Choroid plexus epithelial cell (primary cell): Measurements from ENCODE around the gene PRR7.

Source experiments
- DNase-seq: peaks from one replicate; pipeline ENCODE4 v3.0.0-alpha.2; 2010; ENCODE audit warnings: low read depth
- H3K4me3 ChIP-seq: 2 replicates; pipeline ENCODE4 v1.5.1; 2011; ENCODE audit warnings: low read depth, mild to moderate bottlenecking, control low read depth, low read length, moderate library complexity
- TF ChIP-seq, protein P1 (sequence below): conservative IDR thresholded peaks from 2 replicates; pipeline ENCODE4 v1.5.1; 2011; ENCODE audit warnings: low read depth, mild to moderate bottlenecking, control low read depth, inconsistent platforms, low read length, moderate library complexity

Gene PRR7

DNA sequence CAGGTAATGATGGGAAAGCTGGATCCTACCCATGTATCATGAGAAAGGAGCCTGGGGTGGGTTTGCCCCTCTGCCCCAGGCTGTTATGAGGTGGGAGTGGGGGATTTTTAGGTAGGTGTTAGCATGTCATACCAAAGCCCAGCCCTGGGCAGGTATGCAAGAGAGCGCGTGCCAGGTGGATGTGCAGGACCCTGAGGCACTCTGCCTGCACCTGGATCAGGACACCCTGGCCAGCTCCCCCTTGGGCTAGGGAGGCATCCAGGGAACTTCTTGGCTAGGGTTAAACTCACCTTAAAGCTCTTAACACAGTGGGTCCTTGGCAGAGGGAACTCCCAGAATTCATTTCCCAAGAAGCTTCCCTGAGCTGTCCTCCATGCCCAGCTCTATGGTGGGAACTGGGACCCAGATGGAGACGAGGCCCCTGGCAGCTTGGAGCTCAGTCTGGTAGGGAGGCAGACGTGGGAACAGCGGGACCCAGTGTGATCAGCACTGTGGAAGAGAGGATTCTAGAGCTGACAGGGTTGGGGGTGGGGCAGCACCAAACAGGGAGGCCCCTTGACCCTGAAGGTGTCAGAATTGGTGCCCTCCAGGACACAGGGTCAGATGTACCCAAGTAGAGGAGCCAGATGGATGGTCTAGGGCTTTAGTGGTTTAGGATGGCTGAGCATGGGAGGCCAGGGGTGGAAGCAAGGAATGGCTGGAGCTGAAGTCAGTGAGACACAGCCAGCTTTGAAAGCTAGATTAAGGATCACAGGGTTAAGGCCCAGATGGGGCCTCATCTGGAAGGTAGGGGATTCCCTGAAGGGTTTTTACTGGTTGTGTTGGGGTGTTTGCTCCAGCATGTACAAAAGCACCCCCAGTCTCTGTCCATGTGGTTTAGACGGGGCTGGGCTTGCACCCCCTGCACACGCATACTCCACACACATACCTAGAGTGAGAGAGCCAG is 2.2 kb upstream of the PRR7 start:
- H3K4me3 ChIP-seq: no peak overlapping the region
- no peak for DNase-seq
- TF ChIP-seq, protein P1, sequence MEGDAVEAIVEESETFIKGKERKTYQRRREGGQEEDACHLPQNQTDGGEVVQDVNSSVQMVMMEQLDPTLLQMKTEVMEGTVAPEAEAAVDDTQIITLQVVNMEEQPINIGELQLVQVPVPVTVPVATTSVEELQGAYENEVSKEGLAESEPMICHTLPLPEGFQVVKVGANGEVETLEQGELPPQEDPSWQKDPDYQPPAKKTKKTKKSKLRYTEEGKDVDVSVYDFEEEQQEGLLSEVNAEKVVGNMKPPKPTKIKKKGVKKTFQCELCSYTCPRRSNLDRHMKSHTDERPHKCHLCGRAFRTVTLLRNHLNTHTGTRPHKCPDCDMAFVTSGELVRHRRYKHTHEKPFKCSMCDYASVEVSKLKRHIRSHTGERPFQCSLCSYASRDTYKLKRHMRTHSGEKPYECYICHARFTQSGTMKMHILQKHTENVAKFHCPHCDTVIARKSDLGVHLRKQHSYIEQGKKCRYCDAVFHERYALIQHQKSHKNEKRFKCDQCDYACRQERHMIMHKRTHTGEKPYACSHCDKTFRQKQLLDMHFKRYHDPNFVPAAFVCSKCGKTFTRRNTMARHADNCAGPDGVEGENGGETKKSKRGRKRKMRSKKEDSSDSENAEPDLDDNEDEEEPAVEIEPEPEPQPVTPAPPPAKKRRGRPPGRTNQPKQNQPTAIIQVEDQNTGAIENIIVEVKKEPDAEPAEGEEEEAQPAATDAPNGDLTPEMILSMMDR: no peak

DNA sequence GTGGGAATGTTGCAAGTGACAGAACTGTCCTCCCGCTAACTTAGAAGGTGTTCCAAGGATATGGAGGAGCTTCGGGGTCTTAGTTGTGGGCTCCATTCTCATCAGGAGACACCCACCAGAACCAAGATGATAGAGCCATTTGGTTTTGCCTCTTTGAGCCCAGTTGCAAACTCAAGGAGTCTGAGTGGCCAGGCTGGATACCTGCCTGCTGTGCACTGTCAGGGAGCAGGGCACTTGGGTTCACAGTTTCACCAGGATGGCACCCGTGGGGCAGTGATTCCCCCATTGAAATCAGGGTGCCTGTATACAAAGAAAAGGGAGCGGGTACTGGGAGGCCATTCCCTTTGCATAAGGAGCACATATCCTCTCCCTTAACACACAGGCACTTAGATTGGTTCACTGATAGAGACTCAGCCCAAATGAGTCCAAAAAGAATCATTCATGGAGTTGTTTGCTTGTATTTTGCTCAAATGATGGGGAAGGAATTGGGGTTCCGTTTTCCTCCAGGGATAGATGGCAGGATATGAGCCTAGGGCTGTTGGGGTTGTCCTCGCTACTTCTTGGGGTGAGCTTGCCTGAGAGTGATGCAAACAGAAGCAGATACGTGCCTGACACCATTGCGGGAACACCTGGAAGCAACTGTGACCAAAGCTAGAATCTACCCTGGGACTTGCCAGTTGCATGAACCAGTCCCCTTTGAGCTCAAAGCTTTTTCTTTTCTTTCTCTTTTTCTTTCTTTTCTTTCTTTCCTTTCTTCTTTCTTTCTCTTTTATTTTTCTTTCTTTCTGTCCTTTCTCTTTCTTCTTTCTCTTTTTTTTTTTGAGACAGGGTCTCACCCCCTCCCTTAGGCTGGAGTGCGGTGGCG is 1.3 kb upstream of the PRR7 start:
- H3K4me3 ChIP-seq: no peak overlapping the region
- TF ChIP-seq, protein P1: no peak
- DNase-seq: no peak

DNA sequence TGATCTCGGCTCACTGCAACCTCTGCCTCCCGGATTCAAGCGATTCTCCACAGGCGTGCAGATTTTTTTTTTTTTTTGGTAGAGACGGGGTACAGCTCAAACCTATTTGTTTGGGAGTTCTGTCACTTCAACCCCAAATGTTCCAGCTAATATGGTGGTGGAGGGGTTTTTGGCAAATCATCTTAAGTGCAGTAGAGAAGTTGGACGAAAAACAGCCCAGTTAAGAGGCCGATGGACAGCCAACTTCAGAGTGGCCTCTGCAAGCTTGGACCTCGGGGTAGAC is 756 bp upstream of the PRR7 start:
- TF ChIP-seq, protein P1: no peak
- no peak for DNase-seq
- H3K4me3 ChIP-seq: peak overlapping the region; percentile 64

DNA sequence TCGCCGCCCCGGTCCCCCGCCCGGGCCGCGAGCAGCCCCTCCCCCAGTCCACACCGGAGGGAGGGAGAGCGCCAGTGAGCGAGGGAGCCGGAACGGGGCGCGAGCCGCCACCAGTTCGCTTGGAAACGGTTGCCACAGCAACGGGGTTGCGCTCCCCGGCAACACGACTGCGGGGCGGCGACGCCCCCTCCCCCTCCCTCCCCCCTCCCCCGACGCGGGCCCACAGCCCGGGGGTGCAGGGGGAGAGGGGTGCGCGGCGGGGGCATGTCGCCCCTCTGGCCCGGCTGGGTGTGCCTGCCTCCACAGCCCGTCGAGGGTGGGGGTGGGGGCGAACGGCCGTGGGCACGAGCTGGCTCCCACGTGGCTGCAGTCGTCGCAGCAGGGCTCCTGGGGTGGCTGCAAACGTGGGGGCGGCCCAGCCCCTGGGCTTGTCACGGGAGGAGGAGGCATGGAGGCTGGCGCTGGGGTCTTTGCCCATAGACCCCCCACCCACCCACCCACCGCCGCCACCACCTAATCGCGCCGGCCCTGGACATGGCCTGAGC is 524 bp downstream of the PRR7 start:
- peak; percentile 42 for DNase-seq
- TF ChIP-seq, protein P1: no peak

DNA sequence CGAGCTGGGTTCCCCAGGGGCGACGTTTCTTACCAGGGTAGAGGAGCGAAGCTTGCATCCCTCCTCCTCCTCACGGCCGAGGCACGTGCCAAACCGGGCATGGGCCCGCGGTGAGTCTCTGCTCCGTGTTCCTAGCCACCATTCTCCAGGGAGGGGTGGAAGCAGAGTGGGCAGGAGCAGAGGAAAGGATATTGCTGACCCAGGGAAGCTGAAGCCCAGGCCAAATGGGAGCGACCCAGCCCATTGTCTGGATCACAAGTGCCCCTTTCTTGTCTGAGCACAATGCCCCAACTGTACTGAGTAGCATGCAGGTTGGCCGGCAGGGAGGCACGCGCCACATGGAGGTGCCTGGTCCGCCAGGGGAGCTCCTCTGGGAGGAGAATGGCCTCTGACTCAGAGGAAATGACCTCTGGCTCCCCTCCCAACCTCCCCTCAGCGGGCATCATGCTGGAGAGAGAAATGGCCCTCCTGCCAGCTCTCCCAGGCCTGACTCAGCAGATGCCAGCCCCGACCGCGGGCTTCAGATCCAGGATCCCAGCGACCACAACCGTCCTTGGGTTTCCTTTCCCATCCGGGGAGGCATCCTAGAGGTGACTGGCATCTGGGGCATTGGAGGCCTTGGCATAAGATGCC is 1.1 kb downstream of the PRR7 start:
- TF ChIP-seq, protein P1: no peak
- peak overlapping the region; percentile 24 for H3K4me3 ChIP-seq
- DNase-seq: no peak

More for the DNA sequence above, 524 bp downstream of the PRR7 start:
- H3K4me3 ChIP-seq: peak overlapping the region; percentile 64

DNA sequence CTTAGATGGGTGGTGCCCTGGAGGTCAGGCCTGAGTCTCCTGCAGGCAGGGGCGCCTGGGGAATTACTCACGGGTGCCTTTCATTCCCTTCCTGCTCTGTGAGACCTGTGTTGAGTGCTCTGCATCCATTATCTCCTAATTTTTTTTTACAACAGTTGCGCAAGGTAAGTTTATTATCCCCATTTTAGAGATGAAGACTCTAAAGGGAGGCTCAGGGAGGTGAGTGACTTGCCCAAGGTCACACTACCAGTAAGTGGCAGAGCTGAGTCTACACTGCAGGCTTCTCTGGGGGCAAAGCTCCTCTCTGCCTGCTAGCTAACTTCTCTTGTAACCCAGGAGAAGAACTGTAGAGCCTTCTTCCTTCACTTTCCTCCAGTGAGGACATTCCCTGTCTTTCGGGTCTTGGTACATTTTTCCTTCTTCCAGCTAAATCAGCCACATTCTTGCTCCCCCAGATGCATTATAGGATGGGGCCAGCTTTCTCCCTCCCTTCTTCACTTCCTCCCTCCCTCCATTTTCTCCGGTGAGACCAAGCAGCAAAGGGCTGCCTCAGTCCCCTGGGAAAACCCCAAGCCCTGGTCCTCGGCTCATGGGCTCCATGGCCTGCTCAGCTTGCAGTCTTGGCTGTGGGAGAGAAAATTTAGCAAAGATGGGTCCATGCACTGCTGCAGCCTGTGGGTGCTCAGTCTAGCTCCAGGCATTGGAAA is 1.8 kb downstream of the PRR7 start:
- TF ChIP-seq, protein P1: no peak
- H3K4me3 ChIP-seq: no peak overlapping the region
- DNase-seq: no peak
